Cerebellar cortex (tissue), 1 donor: Measurements from ENCODE around the gene KRTAP4-12.
"Not testable (repeated sequence)": the region's sequence is repeated elsewhere in the genome, so short reads cannot be mapped to it uniquely, and the experiment has no call there.

ENCODE experiments used
- DNase-seq: peaks from one replicate; pipeline ENCODE4 v3.0.0-alpha.2; 2015; ENCODE audit warnings: low spot score

The KRTAP4-12 gene

GRCh38 chr17:41088760-41089352 lies 35.1 kb downstream of the KRTAP4-12 start:
- not testable (repeated sequence) for DNase-seq

DNA sequence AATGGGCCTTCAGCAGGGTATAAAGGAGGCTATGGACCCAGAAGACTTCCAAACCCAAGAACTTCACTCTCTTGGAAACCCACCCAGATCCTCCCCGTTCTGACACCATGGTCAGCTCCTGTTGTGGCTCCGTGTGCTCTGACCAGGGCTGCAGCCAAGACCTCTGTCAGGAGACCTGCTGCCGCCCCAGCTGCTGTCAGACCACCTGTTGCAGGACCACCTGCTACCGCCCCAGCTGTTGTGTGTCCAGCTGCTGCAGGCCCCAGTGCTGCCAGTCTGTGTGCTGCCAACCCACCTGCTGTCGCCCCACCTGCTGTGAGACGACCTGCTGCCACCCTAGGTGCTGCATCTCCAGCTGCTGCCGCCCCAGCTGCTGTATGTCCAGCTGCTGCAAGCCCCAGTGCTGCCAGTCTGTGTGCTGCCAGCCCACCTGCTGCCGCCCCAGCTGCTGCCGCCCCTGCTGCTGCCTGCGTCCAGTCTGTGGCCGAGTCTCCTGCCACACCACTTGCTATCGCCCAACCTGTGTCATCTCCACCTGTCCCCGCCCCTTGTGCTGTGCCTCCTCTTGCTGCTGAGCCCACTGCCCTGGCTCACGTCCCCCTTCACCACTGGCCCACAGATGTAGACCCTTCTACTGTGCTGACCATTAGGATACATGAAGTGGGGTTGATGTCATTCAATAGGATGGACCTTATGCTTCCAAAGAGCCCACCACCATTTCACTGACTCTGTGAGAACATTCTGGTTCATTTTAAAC lies 39.7 kb downstream of the KRTAP4-12 start, which contains the start of gene KRTAP4-7:
Gene KRTAP4-7, plus strand, starts transcription at position 51 of the 757 bp plus-strand sequence. Its CDS starts 57 bp downstream, at position 108.
- not testable (repeated sequence) for DNase-seq

DNA sequence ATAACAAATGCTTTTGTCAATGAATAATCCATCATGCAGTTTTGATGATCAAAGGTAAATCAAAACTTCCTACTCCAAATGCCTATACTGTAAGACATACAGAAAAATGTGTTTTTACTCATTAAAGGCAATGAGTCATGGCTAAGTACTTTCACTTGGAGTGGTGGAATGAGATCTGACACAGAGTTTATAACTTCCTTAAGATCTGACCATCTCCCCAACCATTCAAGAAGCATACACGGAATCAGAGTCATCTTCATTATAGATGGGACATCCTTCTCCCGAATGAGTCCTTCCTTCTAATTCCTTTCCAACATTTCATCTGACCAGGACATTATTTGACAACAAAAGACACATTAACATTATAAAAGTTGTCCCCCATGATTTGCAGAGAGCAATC lies 40.6 kb downstream of the KRTAP4-12 start:
- DNase-seq, result not testable (repeated sequence)

GRCh38 chr17:41082626-41083025 lies 41.4 kb downstream of the KRTAP4-12 start:
- DNase-seq, result no peak

- DNase-seq, result no peak
These were observed 47.2 kb downstream of the KRTAP4-12 start for GRCh38 chr17:41076788-41077187.

DNA sequence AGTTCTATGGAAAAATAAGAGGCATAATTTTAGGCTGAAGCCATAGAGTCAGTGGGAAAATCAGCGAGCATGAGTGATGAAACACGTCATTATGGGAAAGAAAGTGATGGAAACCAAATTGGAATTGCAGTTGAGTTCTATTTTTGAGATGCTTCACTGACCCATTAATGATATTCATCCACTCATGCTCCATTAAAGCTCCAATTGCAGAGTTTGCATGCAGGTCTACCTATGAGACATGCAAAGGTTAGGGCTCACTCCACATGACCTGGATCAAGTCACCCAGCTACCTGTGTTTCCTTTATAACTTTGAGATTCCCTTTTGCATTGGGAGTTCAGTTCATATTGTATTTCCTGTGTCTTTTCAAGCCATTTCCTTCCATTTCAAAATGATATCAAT lies 50.3 kb downstream of the KRTAP4-12 start:
- DNase-seq, result no peak
